SH-SY5Y (cell line): ENCODE measurements around the gene LAMA5.

Source experiments
- GATA2 ChIP-seq: IDR thresholded peaks from 2 replicates; pipeline ENCODE4 v1.6.1; 2011; ENCODE audit warnings: mild to moderate bottlenecking, low read depth, low read length
- GATA3 ChIP-seq: IDR thresholded peaks from 2 replicates; pipeline ENCODE4 v1.6.1; 2011; ENCODE audit warnings: low read depth, mild to moderate bottlenecking, low read length, moderate library complexity

DNA sequence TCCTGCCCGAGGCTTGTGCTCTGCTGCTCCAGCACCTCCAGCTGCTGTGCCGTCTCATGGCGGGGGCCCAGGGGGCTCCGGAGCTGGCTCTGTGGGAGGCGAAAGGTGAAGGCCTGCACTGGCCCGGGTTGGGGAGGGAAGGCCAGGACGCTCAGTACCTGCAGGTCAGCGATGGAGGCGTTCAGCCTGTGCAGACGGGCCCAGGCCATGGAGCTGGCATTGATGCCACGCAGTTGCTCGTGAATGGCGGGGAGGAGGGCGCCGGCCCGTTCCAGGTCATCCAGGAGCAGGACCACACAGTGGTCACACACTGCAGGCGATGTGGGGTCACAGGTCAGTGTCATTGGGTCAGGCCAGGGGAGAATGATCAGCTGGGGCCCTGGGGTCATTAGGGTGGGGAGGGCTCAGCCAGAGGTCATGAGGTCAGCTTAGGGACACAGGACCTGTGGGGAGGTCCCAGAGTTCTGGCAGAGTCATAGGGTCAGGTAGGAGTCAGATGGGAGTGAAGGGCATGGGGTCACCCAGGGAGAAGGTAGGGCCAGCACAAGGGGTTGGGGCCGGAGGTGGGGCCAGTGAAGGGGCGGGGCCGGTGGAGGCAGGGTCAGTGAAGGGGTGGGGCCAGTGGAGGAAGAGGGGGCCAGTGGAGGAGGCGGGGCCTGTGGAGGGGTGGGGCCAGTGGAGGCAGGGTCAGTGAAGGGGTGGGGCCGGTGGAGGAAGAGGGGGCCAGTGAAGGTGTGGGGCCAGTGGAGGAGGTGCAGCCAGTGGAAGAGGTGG lies 46.3 kb downstream of the LAMA5 start:
- TF ChIP-seq GATA2, result no peak
- TF ChIP-seq GATA3, result no peak
